H1 (cell line): Measurements from ENCODE around the gene RCAN3.

Experiments used
- CHD1 ChIP-seq: IDR thresholded peaks from 2 replicates; pipeline ENCODE4 v1.6.1; 2012; ENCODE audit warnings: low read depth, low read length, improper control_type of control experiment
- SIN3A ChIP-seq, 2 experiments: IDR thresholded peaks in 1 of 2; conservative IDR thresholded peaks in 1 of 2; 2 replicates each; pipeline ENCODE4 v1.6.1; 2011 to 2012; ENCODE audit warnings: low read length in 2 of 2, improper control_type of control experiment in 1 of 2, low read depth in 1 of 2, mild to moderate bottlenecking in 1 of 2
- SUZ12 ChIP-seq: fragments of 200-600 bp; sonication (generic); IDR thresholded peaks from 2 replicates; pipeline ENCODE4 v1.6.1; 2012; ENCODE audit warnings: mild to moderate bottlenecking, inconsistent platforms, low read length, moderate library complexity, mixed read lengths

DNA sequence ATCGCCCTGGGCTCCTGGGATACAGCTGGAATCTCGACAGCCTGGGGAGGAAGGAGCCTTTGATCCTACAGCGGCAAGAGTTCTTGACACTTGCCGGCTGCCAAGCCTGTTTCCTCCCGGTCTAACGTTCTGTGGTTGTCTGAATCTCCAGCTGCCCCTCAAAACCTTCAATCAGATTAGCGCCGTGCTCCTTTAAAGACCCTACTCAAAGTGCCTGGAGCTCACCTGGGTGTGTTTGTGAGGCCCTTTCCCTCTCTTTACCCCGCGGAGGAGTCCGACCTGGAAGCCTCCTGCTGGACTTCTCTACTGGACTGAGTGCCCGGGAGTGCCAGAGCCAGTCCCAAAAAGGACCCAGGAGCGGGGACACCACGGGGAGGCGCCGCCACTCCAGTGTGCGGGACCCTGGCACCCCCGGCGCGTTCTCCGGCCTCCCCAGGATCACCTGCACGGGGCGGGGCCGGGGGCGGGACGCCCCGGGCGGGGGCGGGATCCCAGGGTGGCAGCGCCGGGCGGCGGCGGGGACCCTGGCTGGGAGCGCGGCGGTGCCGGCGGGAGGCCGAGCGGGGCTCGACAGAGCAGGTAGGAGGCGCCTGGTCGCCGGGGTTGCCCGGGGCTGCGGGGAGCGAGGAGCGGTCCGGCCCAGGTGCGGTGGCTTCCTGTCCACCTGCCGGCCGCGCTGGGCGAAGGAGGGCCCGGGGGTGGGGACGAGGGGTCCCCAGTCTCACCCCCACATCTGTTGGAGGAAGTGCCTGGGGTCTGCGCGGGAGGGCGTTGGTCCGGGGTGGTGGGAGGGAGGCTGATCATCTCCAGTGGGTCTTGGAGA, 53.2 kb downstream of the RCAN3 start, which contains the start of gene NCMAP:
- TF ChIP-seq CHD1: no peak
- TF ChIP-seq SUZ12: no peak
- no peak for TF ChIP-seq SIN3A (conservative IDR thresholded peaks at IDR 0.05 in 1 of 2, IDR thresholded peaks at IDR 0.05 in 1 of 2; ENCODE audit: low read depth in 1 of 2, low read length in 2 of 2)
